GM23338 (cell line): Measurements from ENCODE around the gene NIT1. TPM values are rescaled to one million over a fixed set of nuclear protein-coding genes. Genes with fewer than 3 reads are reported as not detected.

Experiments used
- ATAC-seq: fragments of 200-7000 bp; cut with Tn5 transposase; 3 replicates; pipeline ENCODE4 v1.9.1; 2020
- DNase-seq: peaks from one replicate; pipeline ENCODE4 v3.0.0-alpha.2; 2015; ENCODE audit warnings: low spot score
- H2AFZ ChIP-seq: fragments of 200-600 bp; sonication (generic); 2 replicates; pipeline ENCODE4 v1.8.0; 2016; ENCODE audit warnings: antibody characterized with exemption, mild to moderate bottlenecking, moderate library complexity
- H3F3A ChIP-seq: fragments of 200-600 bp; sonication (generic); replicated peaks from 2 replicates; pipeline ENCODE4 v1.8.0; 2017; ENCODE audit warnings: antibody characterized with exemption, mixed run types, low read depth
- H3K27ac ChIP-seq: fragments of 200-600 bp; sonication (generic); 2 replicates; pipeline ENCODE4 v1.6.1; 2016; ENCODE audit warnings: low read depth
- H3K27me3 ChIP-seq: fragments of 200-600 bp; sonication (generic); 2 replicates; pipeline ENCODE4 v1.8.0; 2016; ENCODE audit warnings: mild to moderate bottlenecking, mixed run types, moderate library complexity; ENCODE audit not compliant: insufficient read depth
- H3K36me3 ChIP-seq: fragments of 200-600 bp; sonication (generic); 2 replicates; pipeline ENCODE4 v1.8.0; 2016; ENCODE audit warnings: mild to moderate bottlenecking; ENCODE audit not compliant: insufficient read depth
- H3K4me1 ChIP-seq: fragments of 200-600 bp; sonication (generic); 2 replicates; pipeline ENCODE4 v1.8.0; 2016; ENCODE audit warnings: mild to moderate bottlenecking, moderate library complexity; ENCODE audit not compliant: insufficient read depth
- H3K4me2 ChIP-seq: fragments of 200-600 bp; sonication (generic); 2 replicates; pipeline ENCODE4 v1.7.1; 2017; ENCODE audit warnings: mixed run types
- H3K4me3 ChIP-seq: fragments of 200-600 bp; sonication (generic); 2 replicates; pipeline ENCODE4 v1.6.1; 2016; ENCODE audit warnings: mixed run types
- H3K79me2 ChIP-seq: fragments of 200-600 bp; sonication (generic); replicated peaks from 2 replicates; pipeline ENCODE4 v1.8.0; 2017; ENCODE audit warnings: mild to moderate bottlenecking; ENCODE audit not compliant: insufficient read depth
- H3K9me2 ChIP-seq: fragments of 200-600 bp; sonication (generic); 2 replicates; pipeline ENCODE4 v1.8.0; 2017; ENCODE audit not compliant: insufficient read depth
- H4K20me1 ChIP-seq: fragments of 200-600 bp; sonication (generic); replicated peaks from 2 replicates; pipeline ENCODE4 v1.8.0; 2017; ENCODE audit warnings: mild to moderate bottlenecking; ENCODE audit not compliant: insufficient read depth
- H3K27ac Mint-ChIP-seq: 2 replicates; pipeline ENCODE4 v1.8.0; 2020; ENCODE audit warnings: inconsistent platforms, mild to moderate bottlenecking, moderate library complexity, mixed read lengths
- H3K27me3 Mint-ChIP-seq: 3 replicates; pipeline ENCODE4 v1.8.0; 2022; ENCODE audit warnings: low read depth, mild to moderate bottlenecking, moderate library complexity, mixed read lengths, inconsistent platforms; ENCODE audit not compliant: insufficient read depth, poor library complexity
- H3K36me3 Mint-ChIP-seq: 3 replicates; pipeline ENCODE4 v1.8.0; 2021; ENCODE audit warnings: low read depth, mild to moderate bottlenecking, inconsistent platforms, moderate library complexity, mixed read lengths
- H3K4me1 Mint-ChIP-seq: 3 replicates; pipeline ENCODE4 v1.8.0; 2020; ENCODE audit warnings: mild to moderate bottlenecking, inconsistent platforms, mixed read lengths
- H3K4me3 Mint-ChIP-seq: 3 replicates; pipeline ENCODE4 v1.8.0; 2021; ENCODE audit warnings: moderate library complexity, mild to moderate bottlenecking, inconsistent platforms, mixed read lengths
- H3K9me3 Mint-ChIP-seq: 3 replicates; pipeline ENCODE4 v1.8.0; 2020; ENCODE audit warnings: moderate library complexity, mild to moderate bottlenecking, inconsistent platforms, mixed read lengths
- CREB1 ChIP-seq: fragments of 250-450 bp; sonication (Bioruptor Pico); IDR thresholded peaks from 2 replicates; pipeline ENCODE4 v1.5.0; 2020; ENCODE audit warnings: low read depth, mild to moderate bottlenecking, moderate library complexity
- EZH2 ChIP-seq: fragments of 200-600 bp; sonication (generic); IDR thresholded peaks from one replicate; pipeline ENCODE4 v1.8.0; 2017; ENCODE audit warnings: antibody characterized with exemption, mild to moderate bottlenecking, low read depth; ENCODE audit not compliant: unreplicated experiment
- JUNB ChIP-seq: IDR thresholded peaks from one replicate; pipeline ENCODE4 v1.6.1; 2016; ENCODE audit warnings: antibody characterized with exemption; ENCODE audit not compliant: unreplicated experiment
- NANOG ChIP-seq: IDR thresholded peaks from 2 replicates; pipeline ENCODE4 v1.6.1; 2016; ENCODE audit warnings: antibody characterized with exemption, borderline replicate concordance
- STAT1 ChIP-seq: IDR thresholded peaks from one replicate; pipeline ENCODE4 v1.6.1; 2016; ENCODE audit warnings: antibody characterized with exemption; ENCODE audit not compliant: unreplicated experiment
- ZNF114 ChIP-seq: fragments of 250-450 bp; sonication (Bioruptor Pico); IDR thresholded peaks from 2 replicates; pipeline ENCODE4 v1.5.0; 2020; ENCODE audit warnings: mild to moderate bottlenecking, moderate library complexity
- ZNF331 ChIP-seq: fragments of 250-450 bp; sonication (Bioruptor Pico); IDR thresholded peaks from 2 replicates; pipeline ENCODE4 v1.5.0; 2020; ENCODE audit warnings: low read depth, mild to moderate bottlenecking, moderate library complexity
- polyA plus RNA-seq: library from polyadenylated mRNA; unstranded; fragments of >200 nt; fragmentation: Nextera tagmentation; extraction: Ambion mirVana; gene quantifications from 2 replicates; pipeline ENCODE4 v1.2.1, GENCODE V29; 2016
- total RNA-seq: library from RNA; depleted of rRNA; stranded (reverse); fragments of >200 nt; shearing (Covaris generic); gene quantifications from 2 replicates; pipeline ENCODE4 v1.2.3, GENCODE V29; 2014
- TF ChIP-seq, protein P1 (sequence below), 2 experiments: fragments of 200-600 bp in 1 of 2; sonication (generic) in 1 of 2; conservative IDR thresholded peaks; 2 replicates each; pipeline versions ENCODE4 v1.5.1 to v1.6.1; 2016 to 2017; ENCODE audit warnings: antibody characterized with exemption in 2 of 2, low read depth in 2 of 2, mild to moderate bottlenecking in 2 of 2, moderate library complexity in 1 of 2
- TF ChIP-seq, protein P2 (sequence below): fragments of 250-450 bp; sonication (Bioruptor Pico); IDR thresholded peaks from 2 replicates; pipeline ENCODE4 v1.5.0; 2020; ENCODE audit warnings: mild to moderate bottlenecking, moderate library complexity

Gene NIT1
- total and polyA plus RNA-seq, 2 experiments from 2014 or later = 35.9 to 43.0 TPM

DNA sequence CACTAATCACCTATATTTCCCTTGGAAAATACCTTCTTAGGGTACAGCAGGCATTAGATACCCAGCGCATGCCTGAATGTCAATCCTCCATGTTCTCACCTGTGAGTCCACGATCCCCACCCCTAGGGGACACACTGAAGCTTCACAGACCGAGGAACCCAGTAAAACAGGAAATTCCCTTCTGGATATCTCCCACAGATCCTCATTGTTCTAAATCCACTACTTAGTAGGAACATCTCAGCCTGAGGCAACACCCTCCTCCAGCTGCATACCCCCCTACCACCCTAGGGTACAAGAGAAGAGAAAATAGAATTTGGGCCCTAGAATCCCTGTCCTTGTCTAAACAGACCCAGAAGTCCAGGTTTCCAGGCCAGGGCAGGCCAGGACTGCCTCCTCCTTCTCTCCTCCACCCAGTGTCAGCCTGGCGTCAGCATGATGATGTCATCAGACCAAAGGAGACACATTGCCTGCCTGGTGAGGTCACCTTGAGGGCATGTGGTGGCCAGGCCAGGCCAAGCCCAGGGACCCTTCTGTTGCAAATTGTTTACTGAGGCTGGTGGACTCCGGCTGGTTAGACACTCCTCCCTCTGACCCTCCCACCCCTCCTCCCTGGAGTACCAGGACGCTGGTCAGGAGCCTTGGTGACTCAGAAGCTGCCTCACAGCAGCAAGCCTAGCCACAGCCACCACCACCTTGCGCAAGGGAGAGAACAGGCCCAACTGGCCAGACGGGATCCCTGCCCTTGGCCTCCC lies 34.7 kb upstream of the NIT1 start:
- H3K4me3 Mint-ChIP-seq = no peak overlapping the region
- H3K27ac Mint-ChIP-seq = no peak overlapping the region
- Histone ChIP-seq H4K20me1 (no peaks in the 10 kb centered on the region), H3K4me3 (no peak overlapping the region), H3K36me3 (no peaks in the 10 kb centered on the region), H3K4me2 (no peak overlapping the region), H3K4me1 (peaks cover 16% of the 10 kb centered on the region), H2AFZ (no peak overlapping the region), H3K9me2 (peaks cover 5% of the 10 kb centered on the region), H3K27ac (no peak overlapping the region), H3F3A (peaks cover 5% of the 10 kb centered on the region; the same call in 1 of the 2 replicates), H3K27me3 (no peaks in the 10 kb centered on the region), H3K79me2 (no peaks in the 10 kb centered on the region)
- H3K27me3 Mint-ChIP-seq = peaks cover 18% of the 10 kb centered on the region
- ATAC-seq (no peak), DNase-seq (no peak)
- no peak for TF ChIP-seq EZH2
- TF ChIP-seq JUNB = no peak
- TF ChIP-seq ZNF114 (CRISPR knock-in tag) = no peak
- H3K4me1 Mint-ChIP-seq = peaks cover 19% of the 10 kb centered on the region
- no peaks in the 10 kb centered on the region; the same call in 2 of the 3 replicates for H3K36me3 Mint-ChIP-seq
- no peaks in the 10 kb centered on the region; the same call in 2 of the 3 replicates for H3K9me3 Mint-ChIP-seq

DNA sequence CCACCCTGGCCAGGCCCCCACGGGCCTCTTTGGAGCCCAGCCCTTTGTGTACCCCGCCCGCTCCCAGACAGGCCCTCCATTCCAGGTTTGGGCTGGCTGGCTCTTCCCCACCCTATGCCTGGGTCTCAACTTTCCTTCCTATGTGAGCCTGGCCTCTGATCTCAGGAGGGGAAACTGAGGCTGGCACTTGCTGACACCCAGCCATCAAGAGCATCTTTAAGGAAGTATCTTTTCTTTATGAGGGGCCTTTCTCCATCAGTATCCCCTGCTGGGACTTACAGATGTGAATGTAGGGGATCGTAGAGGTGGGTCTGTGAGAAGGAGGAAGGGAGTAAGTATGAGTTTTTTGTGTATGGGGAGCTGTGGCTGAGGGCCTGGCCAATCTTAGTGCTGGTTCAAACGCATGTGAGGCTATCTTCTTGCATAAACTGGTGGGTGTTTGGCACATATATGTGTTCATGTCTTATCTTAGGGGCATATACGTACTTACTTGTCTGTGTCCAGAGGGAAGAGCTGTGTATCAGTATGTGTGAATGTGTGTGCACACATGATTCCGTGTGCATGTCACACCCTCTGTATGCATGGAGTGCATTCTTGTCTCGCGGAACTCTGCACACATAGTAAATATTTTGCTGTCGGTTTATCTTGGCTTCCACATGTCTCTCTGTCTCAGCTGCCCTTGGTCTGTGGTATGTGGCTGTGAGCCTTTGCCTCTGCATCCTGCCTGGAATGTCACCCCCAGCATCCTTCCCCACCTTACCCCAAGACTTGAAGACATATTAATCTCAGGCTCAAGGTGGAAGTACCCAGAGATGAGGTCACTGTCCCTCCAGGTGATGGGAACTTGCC lies 33.9 kb upstream of the NIT1 start:
- Mint-ChIP-seq H3K4me3 (no peak overlapping the region), H3K4me1 (peaks cover 21% of the 10 kb centered on the region), H3K36me3 (no peaks in the 10 kb centered on the region; the same call in 2 of the 3 replicates), H3K9me3 (no peaks in the 10 kb centered on the region; the same call in 2 of the 3 replicates), H3K27me3 (peaks cover 14% of the 10 kb centered on the region), H3K27ac (no peak overlapping the region)
- H3K4me2 ChIP-seq = no peak overlapping the region
- no peak overlapping the region for H2AFZ ChIP-seq
- DNase-seq (no peak), ATAC-seq (no peak)
- no peaks in the 10 kb centered on the region for H3K79me2 ChIP-seq
- no peak overlapping the region for H3K27ac ChIP-seq
- no peaks in the 10 kb centered on the region for H4K20me1 ChIP-seq
- H3K9me2 ChIP-seq = peaks cover 5% of the 10 kb centered on the region
- peaks cover 5% of the 10 kb centered on the region; the same call in 1 of the 2 replicates for H3F3A ChIP-seq
- H3K27me3 ChIP-seq = no peaks in the 10 kb centered on the region
- H3K4me1 ChIP-seq = peaks cover 16% of the 10 kb centered on the region
- H3K4me3 ChIP-seq = no peak overlapping the region
- H3K36me3 ChIP-seq = no peaks in the 10 kb centered on the region
- TF ChIP-seq ZNF114 (CRISPR knock-in tag) (no peak), STAT1 (no peak), EZH2 (no peak), NANOG (no peak), CREB1 (CRISPR knock-in tag) (no peak), ZNF331 (CRISPR knock-in tag) (no peak), JUNB (no peak)
- TF ChIP-seq, protein P1, sequence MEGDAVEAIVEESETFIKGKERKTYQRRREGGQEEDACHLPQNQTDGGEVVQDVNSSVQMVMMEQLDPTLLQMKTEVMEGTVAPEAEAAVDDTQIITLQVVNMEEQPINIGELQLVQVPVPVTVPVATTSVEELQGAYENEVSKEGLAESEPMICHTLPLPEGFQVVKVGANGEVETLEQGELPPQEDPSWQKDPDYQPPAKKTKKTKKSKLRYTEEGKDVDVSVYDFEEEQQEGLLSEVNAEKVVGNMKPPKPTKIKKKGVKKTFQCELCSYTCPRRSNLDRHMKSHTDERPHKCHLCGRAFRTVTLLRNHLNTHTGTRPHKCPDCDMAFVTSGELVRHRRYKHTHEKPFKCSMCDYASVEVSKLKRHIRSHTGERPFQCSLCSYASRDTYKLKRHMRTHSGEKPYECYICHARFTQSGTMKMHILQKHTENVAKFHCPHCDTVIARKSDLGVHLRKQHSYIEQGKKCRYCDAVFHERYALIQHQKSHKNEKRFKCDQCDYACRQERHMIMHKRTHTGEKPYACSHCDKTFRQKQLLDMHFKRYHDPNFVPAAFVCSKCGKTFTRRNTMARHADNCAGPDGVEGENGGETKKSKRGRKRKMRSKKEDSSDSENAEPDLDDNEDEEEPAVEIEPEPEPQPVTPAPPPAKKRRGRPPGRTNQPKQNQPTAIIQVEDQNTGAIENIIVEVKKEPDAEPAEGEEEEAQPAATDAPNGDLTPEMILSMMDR (conservative IDR thresholded peaks at IDR 0.05; ENCODE audit: low read depth in 2 of 2) = no peak
- TF ChIP-seq, protein P2, sequence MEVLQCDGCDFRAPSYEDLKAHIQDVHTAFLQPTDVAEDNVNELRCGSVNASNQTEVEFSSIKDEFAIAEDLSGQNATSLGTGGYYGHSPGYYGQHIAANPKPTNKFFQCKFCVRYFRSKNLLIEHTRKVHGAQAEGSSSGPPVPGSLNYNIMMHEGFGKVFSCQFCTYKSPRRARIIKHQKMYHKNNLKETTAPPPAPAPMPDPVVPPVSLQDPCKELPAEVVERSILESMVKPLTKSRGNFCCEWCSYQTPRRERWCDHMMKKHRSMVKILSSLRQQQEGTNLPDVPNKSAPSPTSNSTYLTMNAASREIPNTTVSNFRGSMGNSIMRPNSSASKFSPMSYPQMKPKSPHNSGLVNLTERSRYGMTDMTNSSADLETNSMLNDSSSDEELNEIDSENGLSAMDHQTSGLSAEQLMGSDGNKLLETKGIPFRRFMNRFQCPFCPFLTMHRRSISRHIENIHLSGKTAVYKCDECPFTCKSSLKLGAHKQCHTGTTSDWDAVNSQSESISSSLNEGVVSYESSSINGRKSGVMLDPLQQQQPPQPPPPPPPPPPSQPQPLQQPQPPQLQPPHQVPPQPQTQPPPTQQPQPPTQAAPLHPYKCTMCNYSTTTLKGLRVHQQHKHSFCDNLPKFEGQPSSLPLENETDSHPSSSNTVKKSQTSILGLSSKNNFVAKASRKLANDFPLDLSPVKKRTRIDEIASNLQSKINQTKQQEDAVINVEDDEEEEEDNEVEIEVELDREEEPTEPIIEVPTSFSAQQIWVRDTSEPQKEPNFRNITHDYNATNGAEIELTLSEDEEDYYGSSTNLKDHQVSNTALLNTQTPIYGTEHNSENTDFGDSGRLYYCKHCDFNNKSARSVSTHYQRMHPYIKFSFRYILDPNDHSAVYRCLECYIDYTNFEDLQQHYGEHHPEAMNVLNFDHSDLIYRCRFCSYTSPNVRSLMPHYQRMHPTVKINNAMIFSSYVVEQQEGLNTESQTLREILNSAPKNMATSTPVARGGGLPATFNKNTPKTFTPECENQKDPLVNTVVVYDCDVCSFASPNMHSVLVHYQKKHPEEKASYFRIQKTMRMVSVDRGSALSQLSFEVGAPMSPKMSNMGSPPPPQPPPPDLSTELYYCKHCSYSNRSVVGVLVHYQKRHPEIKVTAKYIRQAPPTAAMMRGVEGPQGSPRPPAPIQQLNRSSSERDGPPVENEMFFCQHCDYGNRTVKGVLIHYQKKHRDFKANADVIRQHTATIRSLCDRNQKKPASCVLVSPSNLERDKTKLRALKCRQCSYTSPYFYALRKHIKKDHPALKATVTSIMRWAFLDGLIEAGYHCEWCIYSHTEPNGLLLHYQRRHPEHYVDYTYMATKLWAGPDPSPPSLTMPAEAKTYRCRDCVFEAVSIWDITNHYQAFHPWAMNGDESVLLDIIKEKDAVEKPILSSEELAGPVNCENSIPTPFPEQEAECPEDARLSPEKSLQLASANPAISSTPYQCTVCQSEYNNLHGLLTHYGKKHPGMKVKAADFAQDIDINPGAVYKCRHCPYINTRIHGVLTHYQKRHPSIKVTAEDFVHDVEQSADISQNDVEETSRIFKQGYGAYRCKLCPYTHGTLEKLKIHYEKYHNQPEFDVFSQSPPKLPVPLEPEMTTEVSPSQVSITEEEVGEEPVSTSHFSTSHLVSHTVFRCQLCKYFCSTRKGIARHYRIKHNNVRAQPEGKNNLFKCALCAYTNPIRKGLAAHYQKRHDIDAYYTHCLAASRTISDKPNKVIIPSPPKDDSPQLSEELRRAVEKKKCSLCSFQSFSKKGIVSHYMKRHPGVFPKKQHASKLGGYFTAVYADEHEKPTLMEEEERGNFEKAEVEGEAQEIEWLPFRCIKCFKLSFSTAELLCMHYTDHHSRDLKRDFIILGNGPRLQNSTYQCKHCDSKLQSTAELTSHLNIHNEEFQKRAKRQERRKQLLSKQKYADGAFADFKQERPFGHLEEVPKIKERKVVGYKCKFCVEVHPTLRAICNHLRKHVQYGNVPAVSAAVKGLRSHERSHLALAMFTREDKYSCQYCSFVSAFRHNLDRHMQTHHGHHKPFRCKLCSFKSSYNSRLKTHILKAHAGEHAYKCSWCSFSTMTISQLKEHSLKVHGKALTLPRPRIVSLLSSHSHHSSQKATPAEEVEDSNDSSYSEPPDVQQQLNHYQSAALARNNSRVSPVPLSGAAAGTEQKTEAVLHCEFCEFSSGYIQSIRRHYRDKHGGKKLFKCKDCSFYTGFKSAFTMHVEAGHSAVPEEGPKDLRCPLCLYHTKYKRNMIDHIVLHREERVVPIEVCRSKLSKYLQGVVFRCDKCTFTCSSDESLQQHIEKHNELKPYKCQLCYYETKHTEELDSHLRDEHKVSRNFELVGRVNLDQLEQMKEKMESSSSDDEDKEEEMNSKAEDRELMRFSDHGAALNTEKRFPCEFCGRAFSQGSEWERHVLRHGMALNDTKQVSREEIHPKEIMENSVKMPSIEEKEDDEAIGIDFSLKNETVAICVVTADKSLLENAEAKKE (CRISPR knock-in tag) = no peak
